HepG2 (cell line): ENCODE results near the gene INHA. TPM values are rescaled to one million over a fixed set of nuclear protein-coding genes. Genes with fewer than 3 reads are reported as not detected.

ENCODE experiments used
- CEBPB ChIP-seq: IDR thresholded peaks from 2 replicates; pipeline ENCODE4 v1.6.1; 2011; ENCODE audit warnings: low read depth, low read length, improper control_type of control experiment, borderline replicate concordance
- GATAD1 ChIP-seq: IDR thresholded peaks from 2 replicates; pipeline ENCODE4 v1.6.1; 2016; ENCODE audit warnings: missing genetic modification reagents, missing compliant biosample characterization
- HMG20B ChIP-seq: conservative IDR thresholded peaks from 2 replicates; pipeline ENCODE4 v1.6.1; 2016; ENCODE audit warnings: missing genetic modification reagents, missing compliant biosample characterization
- HNRNPUL1 ChIP-seq: fragments of 200-400 bp; formaldehyde crosslinking; IDR thresholded peaks from 2 replicates; pipeline ENCODE4 v1.6.1; 2017; ENCODE audit warnings: low read depth, mild to moderate bottlenecking, low read length, moderate library complexity
- IRF2 ChIP-seq: IDR thresholded peaks from 2 replicates; pipeline ENCODE4 v1.6.1; 2018; ENCODE audit warnings: missing genetic modification reagents, missing compliant biosample characterization
- RARG ChIP-seq: sonication (generic); formaldehyde crosslinking; IDR thresholded peaks from 2 replicates; pipeline ENCODE4 v1.4.0; 2020; ENCODE audit warnings: low read depth, mild to moderate bottlenecking, missing genetic modification reagents
- SSRP1 ChIP-seq: IDR thresholded peaks from 2 replicates; pipeline ENCODE4 v1.6.1; 2016; ENCODE audit warnings: control low read depth
- TARDBP ChIP-seq: sonication (generic); formaldehyde crosslinking; IDR thresholded peaks from 2 replicates; pipeline ENCODE4 v1.8.0; 2022; ENCODE audit warnings: mild to moderate bottlenecking, missing genetic modification reagents
- ZMYM2 ChIP-seq: sonication (generic); formaldehyde crosslinking; IDR thresholded peaks from 2 replicates; pipeline ENCODE4 v1.8.0; 2022; ENCODE audit warnings: mild to moderate bottlenecking, missing genetic modification reagents
- ZNF121 ChIP-seq: sonication (generic); formaldehyde crosslinking; IDR thresholded peaks from 2 replicates; pipeline ENCODE4 v1.5.0; 2020; ENCODE audit warnings: mild to moderate bottlenecking, missing genetic modification reagents
- ZNF512B ChIP-seq: sonication (generic); formaldehyde crosslinking; IDR thresholded peaks from 2 replicates; pipeline ENCODE4 v1.5.1; 2020; ENCODE audit warnings: missing genetic modification reagents, mild to moderate bottlenecking, borderline replicate concordance
- ZNF550 ChIP-seq: sonication (generic); formaldehyde crosslinking; IDR thresholded peaks from 2 replicates; pipeline ENCODE4 v1.4.0; 2020; ENCODE audit warnings: mild to moderate bottlenecking, missing genetic modification reagents, borderline replicate concordance
- ZNF567 ChIP-seq: sonication (generic); formaldehyde crosslinking; IDR thresholded peaks from 2 replicates; pipeline ENCODE4 v1.8.1; 2023; ENCODE audit warnings: mild to moderate bottlenecking, missing genetic modification reagents, borderline replicate concordance
- ZNF775 ChIP-seq: sonication (generic); formaldehyde crosslinking; IDR thresholded peaks from 2 replicates; pipeline ENCODE4 v1.4.0; 2020; ENCODE audit warnings: missing genetic modification reagents, mild to moderate bottlenecking, moderate library complexity, borderline replicate concordance
- polyA plus RNA-seq, 8 experiments: library from polyadenylated mRNA; depleted of rRNA in 3 of 8; stranded (reverse) in 7 of 8; unstranded in 1 of 8; fragments of >200 nt; fragmentation: Illumina TruSeq in 4 of 8; extraction: Trizol in 4 of 8; gene quantifications; 2 replicates each; pipeline versions ENCODE4 v1.2.1 to v1.2.3, GENCODE V29; 2011 to 2016; ENCODE audit warnings: low read depth in 4 of 8, missing spikeins in 1 of 8, mixed read lengths in 1 of 8; ENCODE audit not compliant: insufficient read depth in 1 of 8
- total RNA-seq, 5 experiments: library from RNA; depleted of rRNA; stranded (reverse); fragments of >200 nt; fragmentation: Illumina TruSeq; extraction: Trizol; gene quantifications; 2 replicates each; pipeline ENCODE4 v1.2.3, GENCODE V29; 2016; ENCODE audit warnings: low read depth in 1 of 5
- TF ChIP-seq, protein P1 (sequence below): sonication (generic); formaldehyde crosslinking; IDR thresholded peaks from 2 replicates; pipeline ENCODE4 v1.5.0; 2020; ENCODE audit warnings: missing genetic modification reagents
- TF ChIP-seq, protein P2 (sequence below): sonication (generic); formaldehyde crosslinking; IDR thresholded peaks from 2 replicates; pipeline ENCODE4 v1.8.1; 2023; ENCODE audit warnings: missing genetic modification reagents, inconsistent platforms, borderline replicate concordance
- TF ChIP-seq, protein P3 (sequence below): sonication (generic); formaldehyde crosslinking; IDR thresholded peaks from 2 replicates; pipeline ENCODE4 v1.5.1; 2020; ENCODE audit warnings: missing genetic modification reagents, mild to moderate bottlenecking, borderline replicate concordance
- TF ChIP-seq, protein P4 (sequence below): sonication (generic); formaldehyde crosslinking; IDR thresholded peaks from 2 replicates; pipeline ENCODE4 v1.4.0; 2020; ENCODE audit warnings: missing genetic modification reagents, borderline replicate concordance

INHA gene
- total and polyA plus RNA-seq, 2 of the 13 experiments (the other 11 are each of a cell fraction or from before 2014, with no cell fraction given) = 4.1 to 15.2 TPM

- TF ChIP-seq ZNF512B (CRISPR knock-in tag) (no peak), ZNF550 (CRISPR knock-in tag) (no peak), HNRNPUL1 (no peak), RARG (CRISPR knock-in tag) (no peak), TARDBP (peak; percentile 99), HMG20B (CRISPR knock-in tag) (peak; percentile 94), GATAD1 (CRISPR knock-in tag) (peak; percentile 79), CEBPB (no peak), IRF2 (CRISPR knock-in tag) (peak; percentile 98), ZMYM2 (CRISPR knock-in tag) (peak; percentile 67), ZNF567 (CRISPR knock-in tag) (no peak), SSRP1 (CRISPR knock-in tag) (peak; percentile 97), ZNF775 (CRISPR knock-in tag) (no peak), ZNF121 (CRISPR knock-in tag) (peak; percentile 60)
- TF ChIP-seq, protein P1, sequence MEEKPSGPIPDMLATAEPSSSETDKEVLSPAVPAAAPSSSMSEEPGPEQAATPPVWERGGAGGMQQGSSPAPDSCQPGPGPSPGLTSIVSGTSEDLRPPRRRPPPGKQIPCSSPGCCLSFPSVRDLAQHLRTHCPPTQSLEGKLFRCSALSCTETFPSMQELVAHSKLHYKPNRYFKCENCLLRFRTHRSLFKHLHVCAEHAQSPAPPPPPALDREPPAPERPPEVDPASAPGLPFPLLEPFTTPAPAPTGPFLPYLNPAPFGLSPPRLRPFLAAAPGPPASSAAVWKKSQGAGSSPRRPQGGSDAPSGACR (CRISPR knock-in tag) = peak; percentile 52; the same call in 1 of the 2 replicates
- TF ChIP-seq, protein P2, sequence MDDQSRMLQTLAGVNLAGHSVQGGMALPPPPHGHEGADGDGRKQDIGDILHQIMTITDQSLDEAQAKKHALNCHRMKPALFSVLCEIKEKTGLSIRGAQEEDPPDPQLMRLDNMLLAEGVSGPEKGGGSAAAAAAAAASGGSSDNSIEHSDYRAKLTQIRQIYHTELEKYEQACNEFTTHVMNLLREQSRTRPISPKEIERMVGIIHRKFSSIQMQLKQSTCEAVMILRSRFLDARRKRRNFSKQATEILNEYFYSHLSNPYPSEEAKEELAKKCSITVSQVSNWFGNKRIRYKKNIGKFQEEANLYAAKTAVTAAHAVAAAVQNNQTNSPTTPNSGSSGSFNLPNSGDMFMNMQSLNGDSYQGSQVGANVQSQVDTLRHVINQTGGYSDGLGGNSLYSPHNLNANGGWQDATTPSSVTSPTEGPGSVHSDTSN (CRISPR knock-in tag) = no peak; the same call in 1 of the 2 replicates
- TF ChIP-seq, protein P3, sequence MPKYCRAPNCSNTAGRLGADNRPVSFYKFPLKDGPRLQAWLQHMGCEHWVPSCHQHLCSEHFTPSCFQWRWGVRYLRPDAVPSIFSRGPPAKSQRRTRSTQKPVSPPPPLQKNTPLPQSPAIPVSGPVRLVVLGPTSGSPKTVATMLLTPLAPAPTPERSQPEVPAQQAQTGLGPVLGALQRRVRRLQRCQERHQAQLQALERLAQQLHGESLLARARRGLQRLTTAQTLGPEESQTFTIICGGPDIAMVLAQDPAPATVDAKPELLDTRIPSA = no peak; the same call in 1 of the 2 replicates
- TF ChIP-seq, protein P4, sequence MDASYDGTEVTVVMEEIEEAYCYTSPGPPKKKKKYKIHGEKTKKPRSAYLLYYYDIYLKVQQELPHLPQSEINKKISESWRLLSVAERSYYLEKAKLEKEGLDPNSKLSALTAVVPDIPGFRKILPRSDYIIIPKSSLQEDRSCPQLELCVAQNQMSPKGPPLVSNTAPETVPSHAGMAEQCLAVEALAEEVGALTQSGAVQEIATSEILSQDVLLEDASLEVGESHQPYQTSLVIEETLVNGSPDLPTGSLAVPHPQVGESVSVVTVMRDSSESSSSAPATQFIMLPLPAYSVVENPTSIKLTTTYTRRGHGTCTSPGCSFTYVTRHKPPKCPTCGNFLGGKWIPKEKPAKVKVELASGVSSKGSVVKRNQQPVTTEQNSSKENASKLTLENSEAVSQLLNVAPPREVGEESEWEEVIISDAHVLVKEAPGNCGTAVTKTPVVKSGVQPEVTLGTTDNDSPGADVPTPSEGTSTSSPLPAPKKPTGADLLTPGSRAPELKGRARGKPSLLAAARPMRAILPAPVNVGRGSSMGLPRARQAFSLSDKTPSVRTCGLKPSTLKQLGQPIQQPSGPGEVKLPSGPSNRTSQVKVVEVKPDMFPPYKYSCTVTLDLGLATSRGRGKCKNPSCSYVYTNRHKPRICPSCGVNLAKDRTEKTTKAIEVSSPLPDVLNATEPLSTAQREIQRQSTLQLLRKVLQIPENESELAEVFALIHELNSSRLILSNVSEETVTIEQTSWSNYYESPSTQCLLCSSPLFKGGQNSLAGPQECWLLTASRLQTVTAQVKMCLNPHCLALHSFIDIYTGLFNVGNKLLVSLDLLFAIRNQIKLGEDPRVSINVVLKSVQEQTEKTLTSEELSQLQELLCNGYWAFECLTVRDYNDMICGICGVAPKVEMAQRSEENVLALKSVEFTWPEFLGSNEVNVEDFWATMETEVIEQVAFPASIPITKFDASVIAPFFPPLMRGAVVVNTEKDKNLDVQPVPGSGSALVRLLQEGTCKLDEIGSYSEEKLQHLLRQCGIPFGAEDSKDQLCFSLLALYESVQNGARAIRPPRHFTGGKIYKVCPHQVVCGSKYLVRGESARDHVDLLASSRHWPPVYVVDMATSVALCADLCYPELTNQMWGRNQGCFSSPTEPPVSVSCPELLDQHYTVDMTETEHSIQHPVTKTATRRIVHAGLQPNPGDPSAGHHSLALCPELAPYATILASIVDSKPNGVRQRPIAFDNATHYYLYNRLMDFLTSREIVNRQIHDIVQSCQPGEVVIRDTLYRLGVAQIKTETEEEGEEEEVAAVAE (CRISPR knock-in tag) = peak; percentile 91; the same call in 1 of the 2 replicates
Observed at GRCh38 chr2:219576505-219577388, 4.6 kb downstream of the INHA start (continued).
